Measurements from ENCODE around the gene CLINT1.
"Not testable (repeated sequence)": the region's sequence is repeated elsewhere in the genome, so short reads cannot be mapped to it uniquely, and the experiment has no call there.

Gene CLINT1

DNA sequence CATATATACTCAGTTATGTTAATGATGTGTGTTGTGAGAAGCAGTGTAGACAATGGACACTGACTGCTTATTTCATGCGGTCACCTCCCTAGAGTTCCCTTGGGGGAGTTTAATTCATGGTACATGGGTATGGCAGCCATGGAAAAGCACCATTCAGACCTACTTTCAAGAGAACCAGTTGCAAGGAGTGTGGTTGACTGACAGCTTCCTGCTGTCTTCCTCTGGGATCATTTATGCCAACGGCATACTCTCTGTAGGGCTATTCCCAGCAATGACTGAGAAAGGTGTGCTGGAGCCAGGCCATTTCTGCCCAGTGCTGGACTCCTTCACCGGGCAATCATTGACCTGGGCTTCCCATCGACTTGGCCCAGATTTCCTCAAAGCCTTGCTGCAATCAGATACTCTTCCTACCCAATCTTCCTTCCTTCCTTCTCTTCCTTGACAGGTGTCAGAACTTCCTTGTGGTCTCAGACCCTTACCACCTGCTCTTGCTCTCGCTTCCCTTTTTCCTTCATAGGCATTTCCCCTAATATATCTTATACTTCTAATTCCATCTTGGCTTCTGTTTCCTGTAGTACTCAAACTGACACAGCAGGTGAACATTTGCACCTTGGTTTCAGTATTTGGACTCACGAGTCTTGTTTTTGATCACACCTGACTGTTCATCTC, 3.4 kb upstream of the CLINT1 start:
- peak; percentile 26 for DNase-seq (ENCODE audit: low spot score)

DNA sequence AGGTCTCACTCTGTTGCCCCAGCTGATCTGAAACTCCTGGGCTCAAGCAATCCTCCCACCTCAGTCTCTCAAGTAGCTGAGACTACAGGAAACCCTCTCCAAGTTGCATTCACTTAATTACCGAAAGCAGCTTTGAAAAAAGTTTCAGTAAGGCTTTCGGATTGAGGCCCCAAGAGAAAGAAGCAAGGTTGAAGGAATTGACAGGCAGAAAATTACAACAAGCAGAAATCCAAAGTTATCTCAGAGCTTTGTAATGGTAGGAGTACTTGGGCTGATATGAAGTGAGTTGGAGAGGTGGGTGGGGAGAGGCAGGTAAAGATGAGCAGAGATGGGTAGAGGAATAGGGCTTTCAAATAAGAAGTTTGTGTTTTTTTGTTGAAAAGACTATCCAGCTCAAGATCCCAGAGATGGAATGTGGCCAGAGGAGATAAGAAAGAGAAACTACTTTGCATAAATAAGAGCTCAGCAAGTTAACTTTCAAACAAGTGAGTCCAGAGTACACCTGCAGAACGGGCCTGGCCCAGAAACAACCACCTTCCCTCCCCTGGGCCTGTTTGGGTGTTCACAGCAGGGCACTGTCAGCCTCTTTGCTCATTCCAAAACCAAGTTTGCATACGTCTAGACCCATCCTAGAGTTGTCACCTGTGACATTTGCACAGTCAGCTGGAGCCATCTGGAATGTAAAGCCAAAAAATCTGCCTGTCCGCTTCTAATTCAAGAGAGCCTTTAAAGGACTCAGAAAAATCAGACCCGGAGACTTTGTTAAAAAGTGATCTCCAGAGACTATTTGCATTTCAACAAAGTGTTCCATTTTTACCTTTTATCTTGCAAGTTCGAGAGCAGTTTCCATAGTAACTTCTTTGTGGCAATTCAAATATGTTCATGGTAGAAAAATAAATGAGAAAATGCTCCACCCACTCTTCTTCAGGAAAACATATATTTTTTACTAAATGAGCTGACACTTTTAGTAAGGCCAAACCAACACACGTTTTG, 2.2 kb upstream of the CLINT1 start:
- peak; percentile 72 for DNase-seq (ENCODE audit: low spot score)

DNA sequence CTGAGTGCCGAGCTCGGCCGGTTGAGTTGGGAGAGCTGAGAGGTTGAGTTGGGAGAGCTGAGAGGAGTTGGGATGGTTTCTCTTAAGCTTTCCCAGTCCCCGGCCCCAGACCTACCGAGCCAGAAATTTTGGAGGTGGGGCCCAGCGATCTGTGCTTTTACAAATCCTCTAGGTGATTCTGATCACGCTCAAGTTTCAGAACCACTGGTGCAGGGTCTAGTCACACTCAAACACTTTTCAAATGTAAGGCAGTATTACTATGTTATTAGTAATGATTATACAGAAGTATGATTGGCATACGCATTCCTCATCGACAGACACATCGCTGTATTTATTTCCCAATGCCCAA, 256 bp upstream of the CLINT1 start:
- no peak for DNase-seq (ENCODE audit: low spot score)

DNA sequence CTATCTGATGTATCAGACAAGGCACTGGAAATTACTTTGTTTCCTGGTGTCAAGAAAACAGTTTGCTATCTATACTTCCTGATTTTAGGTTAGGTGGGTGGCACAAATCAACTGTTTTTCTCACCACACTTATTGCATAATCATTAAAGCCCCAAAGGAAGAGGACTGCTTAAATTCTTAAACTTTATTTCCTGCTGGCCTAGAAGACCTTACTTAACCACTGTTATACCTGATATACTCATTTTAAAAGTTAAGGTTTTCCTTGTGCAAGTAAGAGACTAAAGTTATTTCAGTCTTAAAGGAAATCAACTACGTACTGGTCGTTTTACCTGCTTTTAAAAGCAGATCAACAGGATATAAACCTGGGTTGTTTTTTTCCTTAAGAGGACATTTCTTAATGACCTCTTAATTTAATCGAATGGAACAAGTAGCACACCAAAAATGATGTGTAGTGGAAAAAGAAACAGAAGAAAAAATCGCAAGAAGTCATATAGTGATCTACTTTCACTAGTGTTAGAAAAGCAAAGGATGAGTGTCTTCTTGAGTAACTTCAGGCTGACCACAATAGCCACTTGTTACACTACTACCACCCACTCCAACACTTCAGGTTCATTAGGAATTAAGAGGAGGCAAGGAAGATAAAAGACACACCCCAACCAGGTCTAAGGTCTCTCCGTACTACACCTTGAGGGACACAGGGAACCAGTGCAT, 974 bp downstream of the CLINT1 start:
- DNase-seq (ENCODE audit: low spot score) = peak; percentile 55

DNA sequence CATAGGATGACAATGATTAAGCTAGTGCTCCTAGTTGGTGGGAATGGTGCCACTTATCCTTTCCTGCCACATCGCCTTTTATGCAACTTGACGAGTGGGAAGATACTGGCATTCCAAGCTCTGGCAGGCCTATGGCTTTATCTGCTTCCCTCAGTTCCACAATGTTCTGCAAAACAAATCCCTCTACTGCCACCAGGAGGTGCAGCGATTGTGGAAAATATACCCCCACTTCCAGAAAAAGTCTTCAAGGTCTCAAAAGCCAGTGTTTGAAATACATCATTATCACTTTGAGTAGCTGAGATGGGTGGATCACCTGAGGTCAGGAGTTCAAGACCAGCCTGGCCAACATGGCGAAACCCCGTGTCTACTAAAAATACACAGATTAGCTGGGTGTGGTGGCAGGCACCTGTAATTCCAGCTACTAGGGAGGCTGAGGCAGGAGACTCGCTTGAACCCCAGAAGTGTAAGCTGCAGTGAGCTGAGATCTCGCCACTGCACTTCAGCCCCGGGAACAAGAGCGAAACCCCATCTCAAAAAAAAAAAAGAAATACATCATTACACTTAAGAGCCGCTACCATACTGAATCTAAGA, 3.4 kb downstream of the CLINT1 start:
- no peak for DNase-seq (ENCODE audit: low spot score)

DNA sequence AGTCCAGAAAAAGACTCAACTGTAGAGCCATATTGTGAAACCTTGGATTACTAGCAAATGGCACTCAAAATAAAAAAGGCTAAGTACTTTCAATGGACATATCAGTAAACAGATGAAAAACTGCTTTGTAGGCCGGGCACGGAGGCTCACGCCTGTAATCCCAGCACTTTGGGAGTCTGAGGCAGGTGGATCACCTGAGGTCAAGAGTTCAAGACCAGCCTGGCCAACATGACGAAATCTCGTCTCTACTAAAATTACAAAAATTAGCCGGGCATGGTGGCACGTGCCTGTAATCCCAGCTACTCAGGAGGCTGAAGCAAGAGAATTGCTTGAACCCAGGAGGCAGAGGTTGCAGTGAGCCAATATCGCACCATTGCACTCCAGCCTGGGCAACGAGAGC, 5.6 kb downstream of the CLINT1 start:
- not testable (repeated sequence) for DNase-seq (ENCODE audit: low spot score)

DNA sequence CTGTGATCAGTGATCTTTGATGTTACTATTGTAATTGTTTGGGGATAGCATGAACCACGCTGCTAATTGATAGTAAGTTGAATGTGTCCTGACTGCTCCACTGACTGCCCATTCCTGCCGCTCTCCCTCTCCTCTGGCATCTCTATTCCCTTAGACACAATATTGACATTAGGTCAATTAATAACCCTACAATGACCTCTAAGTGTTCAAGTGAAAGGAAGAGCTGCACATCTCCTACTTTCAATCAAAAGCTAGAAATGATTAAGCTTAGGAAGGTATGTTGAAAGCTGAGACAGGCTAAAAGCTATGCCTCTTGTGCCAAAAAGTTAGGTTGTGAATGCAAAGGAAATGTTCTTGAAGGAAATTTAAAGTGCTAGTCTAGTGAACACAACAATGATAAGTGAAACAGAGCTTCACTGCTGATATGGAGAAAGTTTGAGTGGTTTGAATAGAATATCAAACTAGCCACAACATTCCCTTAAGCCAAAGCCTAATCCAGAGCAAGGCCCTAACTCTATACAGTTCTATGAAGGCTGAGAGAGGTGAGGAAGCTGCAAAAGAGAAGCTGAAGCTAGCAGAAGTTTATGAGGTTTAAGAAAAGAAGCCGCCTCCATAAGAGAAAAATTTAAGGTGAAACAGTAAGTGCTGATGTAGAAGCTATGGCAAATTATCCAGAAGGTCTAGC, 12.9 kb downstream of the CLINT1 start:
- DNase-seq (ENCODE audit: low spot score) = no peak

DNA sequence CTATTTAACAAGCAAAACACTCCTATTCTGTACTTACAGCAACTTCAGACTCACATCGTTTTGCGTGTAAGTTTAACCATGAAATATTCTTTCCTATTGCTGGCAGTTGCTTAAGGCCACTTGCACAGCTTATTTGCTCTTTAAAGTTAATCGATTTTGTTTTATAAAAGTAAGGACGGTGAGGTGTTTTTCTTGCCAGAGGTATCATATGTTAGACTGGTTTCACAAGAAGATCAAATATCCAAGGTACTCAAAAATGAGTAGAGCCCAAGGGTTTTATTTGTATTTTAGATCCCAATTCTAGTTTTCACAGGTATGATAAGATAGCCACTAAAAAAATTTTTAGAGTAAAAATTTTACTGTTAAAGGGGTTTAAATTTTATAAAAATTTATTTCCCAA, 16.2 kb downstream of the CLINT1 start:
- DNase-seq (ENCODE audit: low spot score) = no peak

DNA sequence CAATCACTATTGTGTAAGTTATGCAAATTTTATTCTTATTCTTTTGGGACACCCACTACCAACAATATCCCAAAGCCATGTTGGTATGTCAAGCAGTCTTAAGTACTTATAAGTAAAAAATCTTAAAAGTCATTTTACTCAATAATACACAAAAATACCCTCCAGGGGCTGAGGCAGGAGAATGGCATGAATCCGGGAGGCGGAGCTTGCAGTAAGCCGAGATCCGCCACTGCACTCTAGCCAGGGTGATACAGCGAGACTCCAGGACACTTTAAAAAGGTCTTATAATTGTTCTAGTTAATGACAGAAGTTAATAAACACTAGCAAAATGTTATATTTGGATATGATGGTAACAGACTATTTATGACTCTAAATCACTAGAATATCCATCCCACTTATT, 16.8 kb downstream of the CLINT1 start:
- DNase-seq (ENCODE audit: low spot score) = no peak

DNA sequence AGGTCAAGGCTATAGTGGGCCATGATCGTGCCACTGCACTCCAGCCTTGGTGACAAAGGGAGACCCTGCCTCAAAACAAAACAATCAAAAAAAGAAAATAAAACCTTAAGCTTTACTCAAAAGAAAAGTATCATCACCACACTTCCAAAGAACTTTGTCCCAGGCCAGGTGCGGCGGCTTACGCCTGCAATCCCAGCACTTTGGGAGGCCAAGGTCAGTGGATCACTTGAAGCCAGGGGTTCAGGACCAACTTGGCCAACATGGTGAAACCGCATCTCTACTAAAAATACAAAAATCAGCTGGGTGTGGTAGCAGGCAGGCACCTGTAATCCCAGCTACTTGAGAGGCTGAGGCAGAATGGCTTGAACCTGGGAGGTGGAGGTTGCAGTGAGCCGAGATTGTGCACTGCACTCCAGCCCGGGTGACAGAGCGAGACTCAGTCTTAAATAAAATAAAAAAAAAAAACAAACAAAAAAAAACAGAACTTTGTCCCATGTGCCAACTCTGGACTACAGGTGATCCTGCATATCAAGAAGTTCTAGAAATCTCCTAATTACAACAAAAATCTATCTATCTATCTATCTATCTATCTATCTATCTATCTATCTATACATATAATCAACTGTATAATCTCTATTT, 19.7 kb downstream of the CLINT1 start:
- no peak for DNase-seq (ENCODE audit: low spot score)

DNA sequence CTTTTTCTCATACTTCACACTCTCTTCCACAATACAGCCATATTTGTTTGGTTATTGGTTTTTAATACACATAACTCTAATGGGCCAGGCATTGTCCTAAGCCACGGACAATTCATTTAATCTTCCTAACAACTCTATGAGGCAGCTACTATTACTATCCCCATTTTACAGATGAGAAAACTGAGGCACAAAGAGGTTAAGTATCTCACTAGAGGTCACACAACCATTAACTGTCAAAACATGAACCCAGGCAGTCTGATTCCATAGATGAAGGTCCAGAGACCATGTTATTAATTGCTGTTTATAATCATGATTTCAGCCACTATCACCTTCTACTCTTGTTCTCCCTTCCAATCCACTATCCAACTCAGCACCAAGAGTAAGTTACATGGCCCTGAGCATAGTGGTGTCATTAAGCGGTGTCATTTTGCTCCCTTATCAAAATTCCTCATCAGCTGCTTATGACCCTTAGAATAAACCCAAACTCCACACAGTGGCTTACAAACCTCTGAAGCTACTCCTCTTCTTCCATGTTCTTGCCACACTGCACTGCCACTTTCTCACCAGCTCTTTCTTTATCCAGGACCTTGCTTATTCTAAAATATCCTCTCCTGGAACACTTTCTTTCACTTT, 22.7 kb downstream of the CLINT1 start:
- no peak for DNase-seq (ENCODE audit: low spot score)

DNA sequence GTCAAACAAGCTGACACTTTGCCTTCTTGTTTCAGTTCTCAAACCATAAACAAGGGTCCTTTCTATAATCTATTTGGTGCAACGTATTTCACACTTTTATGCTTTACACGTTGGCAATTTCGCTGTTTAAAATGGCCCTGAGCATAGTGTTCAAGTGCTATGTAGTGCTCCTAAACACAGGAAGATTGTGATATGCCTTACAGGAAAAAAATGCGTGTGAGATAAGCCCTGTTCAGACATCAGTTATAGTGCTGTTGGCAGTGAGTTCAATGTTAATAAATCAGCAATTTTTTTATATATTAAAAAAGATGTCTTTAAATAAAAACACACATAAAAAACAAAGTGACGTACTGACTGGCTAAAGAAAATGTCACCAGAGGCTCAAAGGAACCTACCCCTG, 23.9 kb downstream of the CLINT1 start:
- DNase-seq (ENCODE audit: low spot score) = no peak

DNA sequence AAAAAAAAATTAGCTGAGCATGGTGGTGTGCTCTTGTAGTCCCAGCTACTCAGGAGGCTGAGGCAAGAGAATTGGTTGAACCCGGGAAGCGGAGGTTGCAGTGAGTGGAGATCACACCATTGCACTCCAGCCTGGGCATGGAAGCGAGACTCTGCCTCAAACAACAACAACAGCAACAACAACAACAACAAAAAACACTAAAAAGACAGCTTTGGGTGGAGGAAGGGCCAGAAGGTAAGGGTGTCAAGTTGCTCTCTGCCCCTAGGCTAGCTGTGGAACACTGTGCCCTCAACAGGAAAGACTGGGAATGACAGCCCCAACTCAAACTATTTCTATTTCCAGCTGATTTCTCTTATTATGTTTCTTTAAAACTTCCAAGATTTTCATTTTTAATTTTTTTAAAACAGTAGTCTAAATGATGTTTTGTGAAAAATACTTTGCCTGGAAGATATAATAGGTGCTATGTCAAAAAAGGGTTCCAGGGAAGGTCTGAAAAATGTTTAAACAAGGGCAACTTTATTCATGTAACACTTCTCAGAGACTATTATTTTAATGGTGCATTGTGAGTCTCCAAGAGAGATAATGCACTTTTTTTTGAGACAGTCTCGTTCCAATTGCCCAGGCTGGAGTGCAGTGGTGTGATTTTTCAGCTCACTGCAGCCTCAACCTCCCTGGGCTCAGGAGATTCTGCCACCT, 29.9 kb downstream of the CLINT1 start:
- DNase-seq (ENCODE audit: low spot score) = no peak

DNA sequence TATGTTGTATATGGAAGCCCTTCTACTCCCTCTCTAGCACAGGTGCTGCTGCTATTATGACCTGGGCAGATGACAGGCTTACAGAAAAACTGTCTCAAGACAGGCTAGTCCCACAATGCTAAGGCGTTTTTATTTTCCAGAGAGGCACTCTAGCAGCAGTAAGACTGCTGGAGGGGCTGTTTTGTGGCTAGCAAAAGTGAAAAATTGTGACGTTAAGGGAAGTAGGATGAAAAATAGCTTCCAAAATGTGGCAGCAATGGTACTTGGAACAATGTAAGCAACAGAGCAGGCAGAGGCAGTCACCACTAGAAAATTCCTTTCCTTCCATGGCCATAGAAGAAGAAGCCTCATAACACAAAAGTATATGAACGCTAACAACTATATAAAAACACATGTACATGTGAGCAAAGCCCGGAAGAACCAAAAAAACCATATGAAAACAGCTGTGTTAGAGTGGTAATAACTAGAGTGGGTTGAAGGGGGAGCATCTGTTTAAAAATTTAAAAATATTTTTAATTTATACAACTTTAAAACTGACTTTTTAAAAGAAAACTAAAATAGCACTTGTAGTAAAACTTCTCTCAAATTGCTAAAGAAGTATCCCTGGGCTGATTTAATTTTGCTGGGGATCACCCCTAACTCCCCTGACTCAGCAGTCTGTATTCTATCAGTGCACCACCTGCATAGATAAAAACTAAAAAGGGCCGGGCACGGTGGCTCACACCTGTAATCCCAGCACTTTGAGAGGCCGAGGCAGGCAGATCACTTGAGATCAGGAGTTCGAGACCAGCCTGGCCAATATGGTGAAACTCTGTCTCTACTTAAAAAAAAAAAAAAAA, 30.6 kb downstream of the CLINT1 start:
- DNase-seq (ENCODE audit: low spot score) = no peak

DNA sequence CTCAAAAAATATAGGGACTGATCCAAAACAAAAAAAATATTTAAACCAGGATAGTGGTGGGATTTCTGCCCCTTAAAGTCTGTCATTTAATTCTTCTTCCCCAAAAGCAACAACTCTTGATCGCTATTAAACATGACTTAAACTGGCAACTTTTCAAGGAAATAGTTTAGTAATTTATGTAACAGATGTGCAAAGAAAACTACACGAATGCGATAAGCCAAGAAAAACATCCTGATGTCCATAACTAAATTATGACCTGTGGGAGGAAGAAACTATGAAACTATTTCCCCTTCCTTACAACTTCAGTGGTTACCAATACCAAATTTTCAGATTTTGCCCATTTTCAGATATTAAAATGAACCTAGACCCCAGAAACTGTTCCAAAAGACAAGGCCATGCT, 31.5 kb downstream of the CLINT1 start:
- no peak for DNase-seq (ENCODE audit: low spot score)

DNA sequence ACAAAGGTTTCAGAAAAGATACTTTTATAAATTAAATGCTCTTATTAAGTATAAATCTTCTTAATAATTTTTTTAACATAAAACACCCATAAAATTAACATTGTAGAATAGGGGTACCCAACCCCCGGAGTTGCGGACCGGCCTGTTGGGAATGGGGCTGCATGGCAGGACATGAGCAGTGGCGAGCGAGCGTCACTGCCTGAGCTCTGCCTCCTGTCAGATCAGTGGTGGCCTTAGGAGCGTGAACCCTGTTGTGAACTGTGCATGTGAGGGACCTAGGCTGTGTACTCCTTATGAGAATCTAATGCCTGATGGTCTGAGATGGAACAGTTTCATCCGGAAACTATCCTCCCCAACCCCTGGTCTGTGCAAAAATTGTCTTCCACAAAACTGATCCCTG, 35.3 kb downstream of the CLINT1 start:
- DNase-seq (ENCODE audit: low spot score) = no peak

DNA sequence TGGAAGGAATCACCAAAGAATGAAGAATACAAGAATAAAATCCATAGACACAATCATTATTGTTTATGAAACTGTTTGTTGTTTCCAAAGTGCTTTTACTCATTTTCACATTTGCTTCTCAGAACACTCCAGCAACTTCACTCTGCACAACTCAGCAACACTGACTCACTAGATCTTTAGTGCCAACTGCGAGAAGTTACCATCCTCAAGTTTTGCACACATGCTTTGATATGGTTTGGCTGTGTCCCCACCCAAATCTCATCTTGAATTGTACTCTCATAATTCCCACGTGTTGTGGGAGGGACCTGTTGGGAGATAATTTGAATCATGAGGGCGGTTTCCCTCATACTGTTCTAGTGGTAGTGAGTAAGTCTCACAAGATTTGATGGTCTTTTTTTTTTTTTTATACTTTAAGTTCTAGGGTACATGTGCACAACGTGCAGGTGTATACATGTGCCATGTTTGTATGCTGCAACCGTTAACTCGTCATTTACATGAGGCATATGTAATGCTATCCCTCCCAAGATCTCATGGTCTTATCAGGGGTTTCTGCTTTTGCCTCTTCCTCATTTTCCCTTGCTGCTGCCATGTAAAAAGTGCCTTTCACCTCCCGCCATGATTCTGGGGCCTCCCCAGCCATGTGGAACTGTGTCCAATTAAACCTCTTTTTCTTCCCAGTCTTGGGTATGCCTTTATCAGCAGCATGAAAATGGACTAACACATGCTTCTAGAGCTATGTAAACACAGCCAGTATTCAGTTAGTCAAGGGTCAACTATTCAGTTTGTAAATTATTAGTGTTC, 36.9 kb downstream of the CLINT1 start:
- no peak for DNase-seq (ENCODE audit: low spot score)

DNA sequence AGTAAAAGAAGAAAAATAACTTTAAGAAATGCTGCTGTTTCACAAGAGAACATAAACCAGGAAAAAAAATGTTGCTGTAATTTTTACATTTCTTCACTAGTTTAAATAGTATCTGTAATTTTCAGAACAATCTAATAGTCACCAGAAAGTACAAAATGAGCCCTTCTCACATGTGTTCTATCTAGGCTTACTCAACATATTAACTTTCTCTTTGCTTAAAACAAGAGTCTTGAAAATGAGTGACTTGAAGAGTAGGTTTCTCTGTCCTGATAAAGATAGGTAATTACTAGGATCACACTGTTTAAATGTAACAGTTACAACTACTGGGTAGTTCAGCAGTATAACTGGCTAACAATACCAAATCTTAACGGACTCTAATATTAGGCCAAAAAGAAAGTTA, 37.5 kb downstream of the CLINT1 start:
- DNase-seq (ENCODE audit: low spot score) = no peak
